ENCODE results near the gene LRFN5.
"Not testable (repeated sequence)": the region's sequence is repeated elsewhere in the genome, so short reads cannot be mapped to it uniquely, and the experiment has no call there.

The LRFN5 gene

GRCh38 chr14:41606532-41607303, at the start of gene LRFN5:
TSS of gene LRFN5 (plus strand) at chr14:41606876.
- H3K4me3 Mint-ChIP-seq: peak within 1 kb of the TSS; percentile 66
- DNase-seq (peak; percentile 23), ATAC-seq (no peak)
- H3K27ac Mint-ChIP-seq: no peak within 1 kb of the TSS
- no peaks in the 10 kb centered on the region for H3K9me3 Mint-ChIP-seq
- peaks cover 75% of the 10 kb centered on the region for H3K27me3 Mint-ChIP-seq
- H3K36me3 Mint-ChIP-seq (ENCODE audit: low read depth): peaks cover 1% of the 10 kb centered on the region
- H3K4me1 Mint-ChIP-seq: peaks cover 46% of the 10 kb centered on the region

GRCh38 chr14:41558490-41558889, 48.2 kb upstream of the LRFN5 start:
- DNase-seq (no peak), ATAC-seq (no peak)
- H3K27ac Mint-ChIP-seq: no peak overlapping the region
- peaks cover 2% of the 10 kb centered on the region for H3K27me3 Mint-ChIP-seq
- no peaks in the 10 kb centered on the region for H3K9me3 Mint-ChIP-seq
- H3K36me3 Mint-ChIP-seq (ENCODE audit: low read depth): no peaks in the 10 kb centered on the region
- H3K4me1 Mint-ChIP-seq: no peaks in the 10 kb centered on the region
- no peak overlapping the region for H3K4me3 Mint-ChIP-seq

GRCh38 chr14:41566864-41567263, 39.8 kb upstream of the LRFN5 start:
- H3K9me3 Mint-ChIP-seq: peaks cover 14% of the 10 kb centered on the region
- not testable (repeated sequence) for H3K27me3 Mint-ChIP-seq; ATAC-seq; H3K4me3 Mint-ChIP-seq; H3K27ac Mint-ChIP-seq; DNase-seq; H3K36me3 Mint-ChIP-seq (ENCODE audit: low read depth); H3K4me1 Mint-ChIP-seq

- Mint-ChIP-seq H3K27me3 (no peaks in the 10 kb centered on the region), H3K9me3 (peaks cover 14% of the 10 kb centered on the region), H3K4me1 (no peaks in the 10 kb centered on the region), H3K27ac (no peak overlapping the region), H3K4me3 (no peak overlapping the region), H3K36me3 (ENCODE audit: low read depth) (no peaks in the 10 kb centered on the region)
- no peak for ATAC-seq
- DNase-seq: no peak
These were observed 37.7 kb upstream of the LRFN5 start for GRCh38 chr14:41568979-41569378.

- Mint-ChIP-seq H3K9me3 (peaks cover 14% of the 10 kb centered on the region), H3K27ac (no peak overlapping the region), H3K27me3 (no peaks in the 10 kb centered on the region), H3K36me3 (ENCODE audit: low read depth) (no peaks in the 10 kb centered on the region), H3K4me1 (no peaks in the 10 kb centered on the region), H3K4me3 (no peak overlapping the region)
- ATAC-seq (no peak), DNase-seq (no peak)
These were observed 36.1 kb upstream of the LRFN5 start for GRCh38 chr14:41570415-41571155.

GRCh38 chr14:41586237-41586636, 20.4 kb upstream of the LRFN5 start:
- H3K27me3 Mint-ChIP-seq: no peaks in the 10 kb centered on the region
- ATAC-seq (no peak), DNase-seq (no peak)

GRCh38 chr14:41597647-41598046, 9.0 kb upstream of the LRFN5 start:
- peaks cover 5% of the 10 kb centered on the region for H3K27me3 Mint-ChIP-seq
- H3K4me1 Mint-ChIP-seq: peaks cover 2% of the 10 kb centered on the region
- no peaks in the 10 kb centered on the region for H3K9me3 Mint-ChIP-seq
- no peak overlapping the region for H3K27ac Mint-ChIP-seq
- no peaks in the 10 kb centered on the region for H3K36me3 Mint-ChIP-seq (ENCODE audit: low read depth)
- ATAC-seq: no peak
- no peak for DNase-seq
- H3K4me3 Mint-ChIP-seq: no peak overlapping the region

More at GRCh38 chr14:41586237-41586636, 20.4 kb upstream of the LRFN5 start:
- Mint-ChIP-seq H3K36me3 (ENCODE audit: low read depth) (no peaks in the 10 kb centered on the region), H3K27ac (no peak overlapping the region), H3K9me3 (no peaks in the 10 kb centered on the region), H3K4me3 (no peak overlapping the region), H3K4me1 (no peaks in the 10 kb centered on the region)

- not testable (repeated sequence) for H3K4me1 Mint-ChIP-seq; H3K4me3 Mint-ChIP-seq; ATAC-seq; DNase-seq; H3K9me3 Mint-ChIP-seq; H3K36me3 Mint-ChIP-seq (ENCODE audit: low read depth); H3K27ac Mint-ChIP-seq
- H3K27me3 Mint-ChIP-seq: peaks cover 18% of the 10 kb centered on the region
These were observed 6.8 kb upstream of the LRFN5 start for GRCh38 chr14:41599805-41600385.

- H3K36me3 Mint-ChIP-seq (ENCODE audit: low read depth): peaks cover 1% of the 10 kb centered on the region
- ATAC-seq (no peak), DNase-seq (no peak)
- H3K4me1 Mint-ChIP-seq: peaks cover 46% of the 10 kb centered on the region
- peaks cover 63% of the 10 kb centered on the region for H3K27me3 Mint-ChIP-seq
- H3K4me3 Mint-ChIP-seq: no peak overlapping the region
- no peak overlapping the region for H3K27ac Mint-ChIP-seq
- no peaks in the 10 kb centered on the region for H3K9me3 Mint-ChIP-seq
These were observed 1.8 kb upstream of the LRFN5 start for GRCh38 chr14:41604721-41605531.

GRCh38 chr14:41605550-41606281, 960 bp upstream of the LRFN5 start:
- Mint-ChIP-seq H3K36me3 (ENCODE audit: low read depth) (peaks cover 1% of the 10 kb centered on the region), H3K27me3 (peaks cover 69% of the 10 kb centered on the region), H3K4me3 (peak overlapping the region; percentile 59), H3K4me1 (peaks cover 46% of the 10 kb centered on the region), H3K9me3 (no peaks in the 10 kb centered on the region), H3K27ac (no peak overlapping the region)
- DNase-seq: no peak
- ATAC-seq: peak; percentile 13

GRCh38 chr14:41606282-41606531, 469 bp upstream of the LRFN5 start:
- no peak for DNase-seq
- Mint-ChIP-seq H3K4me3 (peak overlapping the region; percentile 59), H3K4me1 (peaks cover 46% of the 10 kb centered on the region), H3K27me3 (peaks cover 72% of the 10 kb centered on the region), H3K9me3 (no peaks in the 10 kb centered on the region), H3K36me3 (ENCODE audit: low read depth) (peaks cover 1% of the 10 kb centered on the region), H3K27ac (no peak overlapping the region)
- peak; percentile 70 for ATAC-seq

- no peak overlapping the region for H3K27ac Mint-ChIP-seq
- DNase-seq: no peak
- peaks cover 1% of the 10 kb centered on the region for H3K36me3 Mint-ChIP-seq (ENCODE audit: low read depth)
- no peak for ATAC-seq
- H3K9me3 Mint-ChIP-seq: no peaks in the 10 kb centered on the region
- H3K4me1 Mint-ChIP-seq: peaks cover 46% of the 10 kb centered on the region
- H3K27me3 Mint-ChIP-seq: peaks cover 78% of the 10 kb centered on the region
- H3K4me3 Mint-ChIP-seq: peak overlapping the region; percentile 66
These were observed 664 bp downstream of the LRFN5 start for GRCh38 chr14:41607304-41607775.

- Mint-ChIP-seq H3K27me3 (peaks cover 75% of the 10 kb centered on the region), H3K36me3 (ENCODE audit: low read depth) (peaks cover 1% of the 10 kb centered on the region), H3K4me1 (peaks cover 46% of the 10 kb centered on the region), H3K27ac (no peak overlapping the region), H3K4me3 (peak overlapping the region; percentile 57), H3K9me3 (no peaks in the 10 kb centered on the region)
- no peak for DNase-seq
- ATAC-seq: no peak
These were observed 1.4 kb downstream of the LRFN5 start for GRCh38 chr14:41607966-41608663.

Measured in activated naive CD8-positive, alpha-beta T cell treated with anti-CD3 and anti-CD28 coated beads, Interleukin-2, amount 50 U/mL, for 24 hours (primary cell).